Heart right ventricle (tissue), 16 donors: ENCODE results near the gene TMEM186. TPM values are rescaled to one million over a fixed set of nuclear protein-coding genes. Genes with fewer than 3 reads are reported as not detected.
"Not testable (repeated sequence)": the region's sequence is repeated elsewhere in the genome, so short reads cannot be mapped to it uniquely, and the experiment has no call there.

Experiments used
- ATAC-seq, 8 donors: fragments of 200-7000 bp; cut with Tn5 transposase; one replicate each; pipeline ENCODE4 v1.9.1; 2020; ENCODE audit warnings: mild to moderate bottlenecking in 8 of 8, moderate library complexity in 8 of 8, moderate number of reproducible peaks in 1 of 8
- DNase-seq, 2 donors: peaks; one replicate each; pipeline ENCODE4 v3.0.0-alpha.2; 2020
- H3K27ac ChIP-seq, 10 donors: fragments of 200-600 bp; sonication (generic) in 2 of 10; one replicate each; pipeline versions ENCODE4 v1.5.0 to v1.8.0; 2020 to 2022; ENCODE audit warnings: mild to moderate bottlenecking in 3 of 10
- H3K27me3 ChIP-seq, 7 donors: fragments of 200-600 bp; one replicate each; pipeline ENCODE4 v1.8.0; 2021 to 2022; ENCODE audit warnings: mild to moderate bottlenecking in 2 of 7
- H3K36me3 ChIP-seq, 9 donors: fragments of 200-600 bp; sonication (generic) in 1 of 9; one replicate each; pipeline versions ENCODE4 v1.5.0 to v1.8.0; 2020 to 2022; ENCODE audit warnings: mild to moderate bottlenecking in 2 of 9
- H3K4me1 ChIP-seq, 9 donors: fragments of 200-600 bp; sonication (generic) in 1 of 9; one replicate each; pipeline versions ENCODE4 v1.5.0 to v1.8.0; 2020 to 2022; ENCODE audit warnings: mild to moderate bottlenecking in 4 of 9
- H3K4me3 ChIP-seq, 10 donors: fragments of 200-600 bp; sonication (generic) in 2 of 10; one replicate each; pipeline versions ENCODE4 v1.5.0 to v1.8.0; 2020 to 2022; ENCODE audit warnings: mild to moderate bottlenecking in 7 of 10, moderate library complexity in 2 of 10
- H3K9me3 ChIP-seq, 11 donors: fragments of 200-600 bp in 10 of 11; sonication (generic) in 2 of 11; one replicate each; pipeline versions ENCODE4 v1.5.0 to v1.8.0; 2013 to 2022; ENCODE audit warnings: mild to moderate bottlenecking in 2 of 11, control low read depth in 1 of 11, moderate library complexity in 1 of 11
- CTCF ChIP-seq, 9 donors: fragments of 200-600 bp; sonication (generic) in 2 of 9; IDR thresholded peaks; one replicate each; pipeline versions ENCODE4 v1.5.0 to v1.8.0; 2021 to 2022; ENCODE audit warnings: antibody characterized with exemption in 9 of 9, mild to moderate bottlenecking in 5 of 9, moderate library complexity in 1 of 9
- WGBS, 2 donors: extraction: QIAGEN DNeasy Blood & Tissue Kit; methylation state at CpG; one replicate each; pipeline ENCODE4 v1.1.7; 2013; ENCODE audit warnings: inconsistent platforms in 1 of 2; 5-methylcytosine and 5-hydroxymethylcytosine counted together
- intact Hi-C, 10 donors: fragments of 100-400 bp; cut with DNase I; formaldehyde crosslinking; loops; one replicate each; pipeline versions ENCODE4 v1.11.1 to v1.14.2; 2022
- polyA plus RNA-seq, 2 donors: library from polyadenylated mRNA; stranded (reverse); fragments of 200-250 nt; gene quantifications; one replicate each; pipeline ENCODE4 v1.2.3, GENCODE V29; 2013
- total RNA-seq, 10 donors: library from RNA; stranded (reverse); fragmentation: NEBNext Ultra II Directional in 3 of 10; extraction: Animal tissue kit (Norgen Biotek cat#: 25700) in 3 of 10; gene quantifications; one replicate each; pipeline versions ENCODE4 v1.2.1 to v1.2.4, GENCODE V29; 2021 to 2023
- donor health status: Arrhythmogenic right ventricular cardiomyopathy.
- donor health status: ischemic (EF 13 %, LVEDD 7.1; RV severe dilation, severe dysfunction).
- donor health status: healthy with polysubstance abuse.
- donor health status: DM: no; HTN: yes; CAD: no.
- donor health status: DM: no; HTN: no; CAD: no.
- donor health status: ischemic (EF 25% LVEDD 6.9; RV normal size, moderate dysfunction).
- donor health status: ischemic (EF 25% LVEDD 5.7; RV mildly dilated, moderate dysfunction).
- donor health status: healthy.
- donor health status: DM: yes; HTN: yes; CAD: no.
- donor health status: Ischemic cardiomyopathy.
- donor health status: ischemic (EF 35%, LVEDD 5.7; RV mildly dilated, moderate dysfunction).
- donor health status: nonischemic (EF 11% LVEDD 7.7; RV severe dilation, severe dysfunction).
- donor health status: DM: yes; HTN: yes; CAD: no.
- donor health status: PGD.
- donor health status: ischemic (EF 29% LVEDD 5.4; RV normal size, mild dysfunction).
- donor health status: nonischemic (EF 23%, LVEDD 6.1; RV moderate dilation, normal function).

TMEM186 gene
- total and polyA plus RNA-seq, 12 donors: 7.5 to 15.1 (median 13.9) TPM

- TF ChIP-seq CTCF (IDR thresholded peaks at IDR 0.05): no peak
- WGBS, 2 donors: 82 to 89% methylated on average over 7 of the region's 7 CpGs
- H3K27ac ChIP-seq: peak overlapping the region in 1 of 10 donors; percentile 7
Observed at GRCh38 chr16:8845699-8846298, 48.4 kb upstream of the TMEM186 start.

GRCh38 chr16:8843296-8843695 lies 45.9 kb upstream of the TMEM186 start:
- H3K27me3 ChIP-seq, H3K9me3 ChIP-seq, intact Hi-C loops, ATAC-seq: not testable (repeated sequence)
- WGBS, 2 donors: 57 to 60% methylated on average over 11 to 12 of the region's 12 CpGs
- Histone ChIP-seq H3K4me1 (peaks cover 0 to 13% (median 0%) of the 10 kb centered on the region in 9 donors), H3K27ac (peak overlapping the region in 3 of 10 donors; percentile 33 to 62 (median 44)), H3K36me3 (peaks cover 0 to 22% (median 5%) of the 10 kb centered on the region in 9 donors), H3K4me3 (peak overlapping the region in 9 of 10 donors; percentile 3 to 44 (median 27))
- peak in 1 of 2 donors; percentile 2 for DNase-seq

More at GRCh38 chr16:8845699-8846298, 48.4 kb upstream of the TMEM186 start:
- ATAC-seq: no peak
- Histone ChIP-seq H3K9me3 (no peaks in the 10 kb centered on the region), H3K27me3 (no peaks in the 10 kb centered on the region), H3K4me1 (peaks cover 4 to 26% (median 16%) of the 10 kb centered on the region in 9 donors), H3K36me3 (peaks cover 0 to 45% (median 22%) of the 10 kb centered on the region in 9 donors), H3K4me3 (no peak overlapping the region)
- intact Hi-C loops: no loop called here
- peak in 1 of 2 donors; percentile 2 for DNase-seq

GRCh38 chr16:8842016-8842415 lies 44.6 kb upstream of the TMEM186 start:
- H3K27ac ChIP-seq: peak overlapping the region in 6 of 10 donors; percentile 40 to 79 (median 64)
- H3K9me3 ChIP-seq, H3K36me3 ChIP-seq, H3K27me3 ChIP-seq, ATAC-seq, intact Hi-C loops: not testable (repeated sequence)
- peak overlapping the region in 9 of 10 donors; percentile 2 to 44 (median 27) for H3K4me3 ChIP-seq
- peaks cover 0 to 12% (median 0%) of the 10 kb centered on the region in 9 donors for H3K4me1 ChIP-seq
- 54 to 73% methylated on average over 4 of the region's 4 CpGs for WGBS, 2 donors
- peak in 1 of 2 donors; percentile 2 for DNase-seq

GRCh38 chr16:8837594-8837993 lies 40.2 kb upstream of the TMEM186 start:
- 87 to 91% methylated on average over 15 of the region's 15 CpGs for WGBS, 2 donors
- not testable (repeated sequence) for ATAC-seq

GRCh38 chr16:8836797-8837196 lies 39.4 kb upstream of the TMEM186 start:
- intact Hi-C loops: not testable (repeated sequence)

More at GRCh38 chr16:8837594-8837993, 40.2 kb upstream of the TMEM186 start:
- H3K4me3 ChIP-seq, H3K27ac ChIP-seq, intact Hi-C loops, H3K27me3 ChIP-seq, H3K36me3 ChIP-seq, H3K9me3 ChIP-seq, DNase-seq: not testable (repeated sequence)
- peaks cover 0 to 11% (median 6%) of the 10 kb centered on the region in 9 donors for H3K4me1 ChIP-seq

GRCh38 chr16:8832717-8833105 lies 35.3 kb upstream of the TMEM186 start:
- Histone ChIP-seq H3K27ac (no peak overlapping the region), H3K27me3 (no peaks in the 10 kb centered on the region), H3K4me1 (peaks cover 0 to 16% (median 4%) of the 10 kb centered on the region in 9 donors), H3K36me3 (peaks cover 0 to 45% (median 8%) of the 10 kb centered on the region in 9 donors), H3K4me3 (no peak overlapping the region), H3K9me3 (no peaks in the 10 kb centered on the region)
- peak in 1 of 8 donors; percentile 10 for ATAC-seq
- 81 to 93% methylated on average over 16 of the region's 16 CpGs for WGBS, 2 donors
- DNase-seq: no peak
- intact Hi-C loops: no loop called here
- no peak for TF ChIP-seq CTCF (IDR thresholded peaks at IDR 0.05)

More at GRCh38 chr16:8836797-8837196, 39.4 kb upstream of the TMEM186 start:
- not testable (repeated sequence) for ATAC-seq, H3K27me3 ChIP-seq, H3K27ac ChIP-seq, H3K4me3 ChIP-seq, H3K9me3 ChIP-seq, DNase-seq
- Histone ChIP-seq H3K36me3 (peaks cover 0 to 10% (median 0%) of the 10 kb centered on the region in 9 donors), H3K4me1 (peaks cover 0 to 13% (median 6%) of the 10 kb centered on the region in 9 donors)
- WGBS, 2 donors: 95 to 96% methylated on average over 7 of the region's 7 CpGs
